ENCODE data around the gene LPCAT1. TPM values are rescaled to one million over a fixed set of nuclear protein-coding genes. Genes with fewer than 3 reads are reported as not detected.

LPCAT1 gene
- total RNA-seq, 1 experiment from 2014 or later = 75.0 TPM

DNA sequence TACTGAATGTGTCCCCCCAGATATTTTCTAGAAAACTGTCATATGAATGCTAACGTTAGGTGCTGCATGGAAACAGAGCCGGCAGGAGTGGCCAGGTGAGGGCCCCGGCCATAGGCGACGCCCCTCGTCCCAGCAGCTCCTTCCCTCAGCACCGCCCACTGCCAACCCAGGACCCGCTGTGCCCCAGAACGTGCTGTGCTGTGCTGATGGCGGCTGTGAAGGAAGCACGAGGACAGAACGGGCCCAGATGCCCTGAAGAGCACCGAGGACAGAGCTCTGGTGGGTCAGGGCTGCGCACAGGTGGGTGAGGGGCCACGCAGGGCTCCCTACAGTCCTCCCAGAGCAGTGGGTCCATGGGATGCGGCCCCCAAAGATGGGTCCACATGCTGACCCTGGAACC is 30.3 kb downstream of the LPCAT1 start:
- H3K4me1 ChIP-seq (ENCODE audit: control insufficient read depth in 1 of 2, insufficient read depth in 2 of 2, low read length in 2 of 2) = no peaks in the 10 kb centered on the region
- no peaks in the 10 kb centered on the region for H3K9me2 ChIP-seq (ENCODE audit: insufficient read depth)
- peaks cover 19 to 29% of the 10 kb centered on the region in 2 experiments; a peak in 3 of 4 replicates for H3K36me3 ChIP-seq (ENCODE audit: control insufficient read depth in 1 of 2, insufficient read depth in 2 of 2, low read length in 2 of 2)
- no peaks in the 10 kb centered on the region for H3K27me3 ChIP-seq (ENCODE audit: insufficient read depth, low read length)
- ATAC-seq (no peak), DNase-seq (ENCODE audit: low read depth, low spot score) (no peak)
- ChIA-PET CTCF (no interaction called here), RAD21 (ENCODE audit: low non-redundant PET in 1 of 2, low total read pairs in 2 of 2, uncharacterized antibody in 2 of 2, unreplicated experiment in 2 of 2) (no interaction called here), POLR2A (no interaction called here)
- no peak overlapping the region for H3K27ac ChIP-seq (ENCODE audit: low read depth, low read length)
- H3K4me3 ChIP-seq (replicated peaks in 1 of 2; ENCODE audit: low read depth in 1 of 2, low read length in 2 of 2) = no peak overlapping the region
- no peaks in the 10 kb centered on the region for H4K20me1 ChIP-seq (ENCODE audit: insufficient read depth)
- intact Hi-C loops (cut with micrococcal nuclease) = no loop called here
- no peak overlapping the region for H3K4me2 ChIP-seq (ENCODE audit: low read length)
- H3K9ac ChIP-seq (ENCODE audit: low read length) = no peak overlapping the region
- H3K9me3 ChIP-seq (ENCODE audit: control insufficient read depth in 1 of 2, insufficient read depth in 1 of 2, low read depth in 1 of 2, low read length in 2 of 2) = no peaks in the 10 kb centered on the region
- peaks cover 29% of the 10 kb centered on the region; the same call in 1 of the 2 replicates for H3K79me2 ChIP-seq (ENCODE audit: insufficient read depth, low read length)
- no TSS peak for BruUV-seq (replicated peaks)
- TF ChIP-seq YY1 (IDR thresholded peaks at IDR 0.05; ENCODE audit: extremely low read depth, insufficient replicate concordance, low read depth, low read length) (no peak), CEBPB (IDR thresholded peaks at IDR 0.05; ENCODE audit: low read depth) (no peak), JUND (IDR thresholded peaks at IDR 0.05) (no peak), ZFX (IDR thresholded peaks at IDR 0.05) (no peak), TCF7L2 (IDR thresholded peaks at IDR 0.05; ENCODE audit: borderline replicate concordance, extremely low read depth, insufficient read depth, insufficient read length) (no peak), RAD21 (IDR thresholded peaks at IDR 0.05; ENCODE audit: low read depth) (no peak), SIN3A (IDR thresholded peaks at IDR 0.05; ENCODE audit: low read depth) (no peak), POLR2A (IDR thresholded peaks at IDR 0.05; ENCODE audit: borderline replicate concordance, extremely low read depth, insufficient read depth, insufficient read length) (no peak), FOSL1 (IDR thresholded peaks at IDR 0.05; ENCODE audit: low read depth) (no peak), ZNF274 (IDR thresholded peaks at IDR 0.05; ENCODE audit: low read depth, low read length) (no peak)
- TF ChIP-seq, protein P1, sequence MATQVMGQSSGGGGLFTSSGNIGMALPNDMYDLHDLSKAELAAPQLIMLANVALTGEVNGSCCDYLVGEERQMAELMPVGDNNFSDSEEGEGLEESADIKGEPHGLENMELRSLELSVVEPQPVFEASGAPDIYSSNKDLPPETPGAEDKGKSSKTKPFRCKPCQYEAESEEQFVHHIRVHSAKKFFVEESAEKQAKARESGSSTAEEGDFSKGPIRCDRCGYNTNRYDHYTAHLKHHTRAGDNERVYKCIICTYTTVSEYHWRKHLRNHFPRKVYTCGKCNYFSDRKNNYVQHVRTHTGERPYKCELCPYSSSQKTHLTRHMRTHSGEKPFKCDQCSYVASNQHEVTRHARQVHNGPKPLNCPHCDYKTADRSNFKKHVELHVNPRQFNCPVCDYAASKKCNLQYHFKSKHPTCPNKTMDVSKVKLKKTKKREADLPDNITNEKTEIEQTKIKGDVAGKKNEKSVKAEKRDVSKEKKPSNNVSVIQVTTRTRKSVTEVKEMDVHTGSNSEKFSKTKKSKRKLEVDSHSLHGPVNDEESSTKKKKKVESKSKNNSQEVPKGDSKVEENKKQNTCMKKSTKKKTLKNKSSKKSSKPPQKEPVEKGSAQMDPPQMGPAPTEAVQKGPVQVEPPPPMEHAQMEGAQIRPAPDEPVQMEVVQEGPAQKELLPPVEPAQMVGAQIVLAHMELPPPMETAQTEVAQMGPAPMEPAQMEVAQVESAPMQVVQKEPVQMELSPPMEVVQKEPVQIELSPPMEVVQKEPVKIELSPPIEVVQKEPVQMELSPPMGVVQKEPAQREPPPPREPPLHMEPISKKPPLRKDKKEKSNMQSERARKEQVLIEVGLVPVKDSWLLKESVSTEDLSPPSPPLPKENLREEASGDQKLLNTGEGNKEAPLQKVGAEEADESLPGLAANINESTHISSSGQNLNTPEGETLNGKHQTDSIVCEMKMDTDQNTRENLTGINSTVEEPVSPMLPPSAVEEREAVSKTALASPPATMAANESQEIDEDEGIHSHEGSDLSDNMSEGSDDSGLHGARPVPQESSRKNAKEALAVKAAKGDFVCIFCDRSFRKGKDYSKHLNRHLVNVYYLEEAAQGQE (IDR thresholded peaks at IDR 0.05; ENCODE audit: low read depth) = no peak
- no peak overlapping the region for H2AFZ ChIP-seq (ENCODE audit: low read depth, low read length, poor library complexity, severe bottlenecking)

All from HCT116 (cell line).